ENCODE results near the gene PACSIN3. TPM values are rescaled to one million over a fixed set of nuclear protein-coding genes. Genes with fewer than 3 reads are reported as not detected.

The PACSIN3 gene
- total RNA-seq, 1 experiment from 2014 or later = 67.0 TPM

DNA sequence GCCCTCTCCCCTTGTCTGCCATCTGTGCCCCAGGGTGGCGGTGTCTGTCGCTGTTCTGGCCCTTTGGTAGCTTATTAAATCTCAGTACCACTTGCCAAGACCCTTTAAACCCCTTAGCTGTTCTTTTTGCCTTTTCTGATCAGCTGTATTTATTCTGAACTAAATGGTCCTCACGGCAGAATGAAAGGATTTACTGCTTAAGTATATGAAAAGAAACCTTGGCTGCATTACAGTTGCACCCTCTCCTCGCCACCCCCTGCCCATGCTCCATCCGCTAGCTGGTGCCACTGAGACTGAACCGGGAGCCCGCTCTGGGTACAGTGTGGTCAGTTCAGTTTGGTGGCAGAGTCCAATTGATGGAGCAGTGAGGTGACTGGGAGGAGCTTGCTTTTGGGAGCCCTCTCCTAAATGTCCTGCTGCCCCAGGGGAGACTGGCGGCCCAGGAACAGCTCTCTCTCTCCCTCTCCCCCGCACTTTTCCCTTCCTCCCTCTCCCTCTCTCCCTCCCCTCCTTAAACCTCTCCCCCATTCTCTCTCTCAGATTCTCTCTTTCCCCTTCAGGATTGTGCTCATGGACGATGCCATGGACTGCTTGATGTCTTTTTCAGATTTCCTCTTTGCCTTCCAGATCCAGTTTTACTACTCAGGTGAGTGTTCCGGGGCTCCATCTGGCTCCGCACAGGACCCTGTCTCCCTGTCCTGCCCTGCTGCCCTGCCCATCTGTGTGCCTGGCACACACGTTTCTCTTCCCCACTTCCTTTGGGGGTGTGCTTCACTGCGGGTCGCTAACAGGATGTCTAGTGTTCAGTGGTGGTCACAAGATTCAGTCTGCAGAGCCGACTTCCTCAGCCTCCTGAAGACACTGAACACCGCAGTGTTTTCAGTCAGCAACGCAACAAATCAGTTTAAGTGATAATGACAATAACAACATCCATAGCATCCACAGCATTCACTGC, 31.3 kb downstream of the PACSIN3 start:
- Mint-ChIP-seq H3K36me3 (ENCODE audit: insufficient read depth, unreplicated experiment) (peaks cover 27% of the 10 kb centered on the region), H3K9me3 (ENCODE audit: unreplicated experiment) (no peaks in the 10 kb centered on the region), H3K4me1 (ENCODE audit: insufficient read depth, unreplicated experiment) (peaks cover 6% of the 10 kb centered on the region), H3K4me3 (ENCODE audit: unreplicated experiment) (no peak overlapping the region), H3K27ac (ENCODE audit: low read depth, unreplicated experiment) (no peak overlapping the region), H3K27me3 (ENCODE audit: insufficient read depth, unreplicated experiment) (no peaks in the 10 kb centered on the region)
- POLR2A ChIA-PET = interaction anchor here (1.0 kb wide), 2 partner anchors 8 to 264 kb away, joined by 3 read pairs; no protein-coding TSS in a partner anchor
- CTCF ChIA-PET = interaction anchor here (0.5 to 5.7 kb wide), 13 partner anchors 10 to 347 kb away, joined by 3 to 99 read pairs (median 5); no protein-coding TSS in a partner anchor
- intact Hi-C loops (cut with micrococcal nuclease) = no loop called here
- DNase-seq (ENCODE audit: unreplicated experiment) = no peak
- BruUV-seq (replicated peaks) = no TSS peak
- TF ChIP-seq, protein P1, sequence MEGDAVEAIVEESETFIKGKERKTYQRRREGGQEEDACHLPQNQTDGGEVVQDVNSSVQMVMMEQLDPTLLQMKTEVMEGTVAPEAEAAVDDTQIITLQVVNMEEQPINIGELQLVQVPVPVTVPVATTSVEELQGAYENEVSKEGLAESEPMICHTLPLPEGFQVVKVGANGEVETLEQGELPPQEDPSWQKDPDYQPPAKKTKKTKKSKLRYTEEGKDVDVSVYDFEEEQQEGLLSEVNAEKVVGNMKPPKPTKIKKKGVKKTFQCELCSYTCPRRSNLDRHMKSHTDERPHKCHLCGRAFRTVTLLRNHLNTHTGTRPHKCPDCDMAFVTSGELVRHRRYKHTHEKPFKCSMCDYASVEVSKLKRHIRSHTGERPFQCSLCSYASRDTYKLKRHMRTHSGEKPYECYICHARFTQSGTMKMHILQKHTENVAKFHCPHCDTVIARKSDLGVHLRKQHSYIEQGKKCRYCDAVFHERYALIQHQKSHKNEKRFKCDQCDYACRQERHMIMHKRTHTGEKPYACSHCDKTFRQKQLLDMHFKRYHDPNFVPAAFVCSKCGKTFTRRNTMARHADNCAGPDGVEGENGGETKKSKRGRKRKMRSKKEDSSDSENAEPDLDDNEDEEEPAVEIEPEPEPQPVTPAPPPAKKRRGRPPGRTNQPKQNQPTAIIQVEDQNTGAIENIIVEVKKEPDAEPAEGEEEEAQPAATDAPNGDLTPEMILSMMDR (IDR thresholded peaks at IDR 0.05; ENCODE audit: unreplicated experiment) = no peak

DNA sequence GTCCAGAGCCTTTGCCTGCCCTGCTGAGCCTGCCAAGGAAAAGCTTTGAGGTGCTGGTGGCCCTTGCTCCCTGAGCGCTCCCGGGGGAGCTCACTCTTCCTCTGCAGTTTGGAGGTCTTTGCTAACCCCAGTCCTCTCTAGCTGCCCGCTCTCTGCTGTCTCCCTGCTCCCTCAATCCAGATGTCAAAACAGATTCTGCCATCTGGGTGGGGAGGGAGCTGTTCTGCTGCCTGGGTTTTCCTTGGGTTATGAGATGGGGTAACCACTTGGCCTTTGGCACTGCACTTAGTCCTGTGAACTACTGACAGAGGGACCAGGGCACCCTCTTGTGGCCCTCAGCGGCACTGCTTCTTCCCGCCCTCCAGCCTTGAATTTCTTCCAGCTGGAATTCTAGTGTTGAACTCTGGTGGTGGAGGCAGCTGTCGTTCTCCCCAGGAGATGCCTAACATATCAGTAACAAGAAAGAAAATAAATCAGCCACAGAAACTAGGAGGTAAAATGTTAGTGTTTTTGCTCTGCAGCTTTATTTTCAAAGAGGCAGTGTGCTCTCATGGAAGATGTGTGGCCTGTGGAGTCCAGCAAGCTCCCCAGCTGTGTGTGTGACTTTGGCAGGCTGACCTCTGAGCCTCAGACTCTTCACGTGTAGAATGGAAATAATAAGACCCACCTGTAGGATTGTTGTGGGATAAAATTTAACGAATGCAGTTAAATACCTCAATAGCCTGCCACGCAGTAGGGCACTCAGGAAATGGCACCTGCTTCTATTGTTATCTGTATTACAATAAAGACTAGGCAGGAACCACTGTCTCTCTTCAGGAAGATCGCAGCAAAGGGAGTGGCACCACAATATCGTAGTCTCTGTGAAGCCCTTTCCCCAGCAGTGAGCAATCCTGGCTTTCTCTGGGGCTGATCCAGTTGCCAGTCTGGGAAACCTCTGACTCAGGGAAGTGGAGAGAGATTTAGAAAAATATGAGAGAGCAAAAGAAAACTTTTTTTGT, 33.0 kb downstream of the PACSIN3 start:
- Mint-ChIP-seq H3K4me3 (ENCODE audit: unreplicated experiment) (no peak overlapping the region), H3K36me3 (ENCODE audit: insufficient read depth, unreplicated experiment) (peaks cover 17% of the 10 kb centered on the region), H3K27me3 (ENCODE audit: insufficient read depth, unreplicated experiment) (no peaks in the 10 kb centered on the region), H3K27ac (ENCODE audit: low read depth, unreplicated experiment) (no peak overlapping the region), H3K4me1 (ENCODE audit: insufficient read depth, unreplicated experiment) (peaks cover 6% of the 10 kb centered on the region), H3K9me3 (ENCODE audit: unreplicated experiment) (no peaks in the 10 kb centered on the region)
- CTCF ChIA-PET = interaction anchor here (0.6 to 5.7 kb wide), 57 partner anchors 9 to 346 kb away, joined by 3 to 99 read pairs (median 5); partner anchors contain the start of gene CSTPP1
- intact Hi-C loops (cut with micrococcal nuclease) = loop anchor here (1.0 kb wide), 2 partner anchors 233 to 264 kb away; no protein-coding TSS in a partner anchor
- BruUV-seq (replicated peaks) = no TSS peak
- TF ChIP-seq, protein P1 (IDR thresholded peaks at IDR 0.05; ENCODE audit: unreplicated experiment) = peak; percentile 96
- peak; percentile 80 for DNase-seq (ENCODE audit: unreplicated experiment)
- POLR2A ChIA-PET = interaction anchor here (0.7 to 2.1 kb wide), 7 partner anchors 10 to 272 kb away, joined by 3 to 11 read pairs (median 3); partner anchors contain the start of gene CSTPP1

- Mint-ChIP-seq H3K27me3 (ENCODE audit: insufficient read depth, unreplicated experiment) (no peaks in the 10 kb centered on the region), H3K4me3 (ENCODE audit: unreplicated experiment) (no peak overlapping the region), H3K4me1 (ENCODE audit: insufficient read depth, unreplicated experiment) (peaks cover 6% of the 10 kb centered on the region), H3K36me3 (ENCODE audit: insufficient read depth, unreplicated experiment) (peaks cover 16% of the 10 kb centered on the region), H3K9me3 (ENCODE audit: unreplicated experiment) (no peaks in the 10 kb centered on the region), H3K27ac (ENCODE audit: low read depth, unreplicated experiment) (no peak overlapping the region)
- ChIA-PET POLR2A (interaction anchor here (0.7 to 2.1 kb wide), 7 partner anchors 216 to 307 kb away, joined by 3 to 11 read pairs (median 3); partner anchors contain the start of gene CSTPP1), CTCF (interaction anchor here (0.5 to 5.7 kb wide), 46 partner anchors 9 to 326 kb away, joined by 3 to 99 read pairs (median 5); partner anchors contain the start of gene CSTPP1)
- DNase-seq (ENCODE audit: unreplicated experiment) = no peak
- no TSS peak for BruUV-seq (replicated peaks)
- TF ChIP-seq, protein P1 (IDR thresholded peaks at IDR 0.05; ENCODE audit: unreplicated experiment) = no peak
- intact Hi-C loops (cut with micrococcal nuclease) = no loop called here
Measured at GRCh38 chr11:47152126-47152952, 33.9 kb downstream of the PACSIN3 start.

All from MCF 10A (cell line).